Keratinocyte (primary cell): Measurements from ENCODE around the gene ANKRD30A.

ENCODE experiments used
- EZH2 ChIP-seq: IDR thresholded peaks from one replicate; pipeline ENCODE4 v1.6.1; 2012; ENCODE audit warnings: inconsistent platforms, mild to moderate bottlenecking, low read length, moderate library complexity
- TF ChIP-seq, protein P1 (sequence below), 3 experiments: IDR thresholded peaks in 1 of 3; conservative IDR thresholded peaks in 1 of 3; optimal IDR thresholded peaks in 1 of 3; 2 replicates in 2 of 3; 3 replicates in 1 of 3; pipeline versions ENCODE3 to v1.5.1; 2011; ENCODE audit warnings: low read length in 3 of 3, mild to moderate bottlenecking in 3 of 3, moderate library complexity in 2 of 3, control low read depth in 1 of 3, inconsistent platforms in 1 of 3; ENCODE audit not compliant: insufficient read depth in 2 of 3; ENCODE audit errors: extremely low read depth in 1 of 3

DNA sequence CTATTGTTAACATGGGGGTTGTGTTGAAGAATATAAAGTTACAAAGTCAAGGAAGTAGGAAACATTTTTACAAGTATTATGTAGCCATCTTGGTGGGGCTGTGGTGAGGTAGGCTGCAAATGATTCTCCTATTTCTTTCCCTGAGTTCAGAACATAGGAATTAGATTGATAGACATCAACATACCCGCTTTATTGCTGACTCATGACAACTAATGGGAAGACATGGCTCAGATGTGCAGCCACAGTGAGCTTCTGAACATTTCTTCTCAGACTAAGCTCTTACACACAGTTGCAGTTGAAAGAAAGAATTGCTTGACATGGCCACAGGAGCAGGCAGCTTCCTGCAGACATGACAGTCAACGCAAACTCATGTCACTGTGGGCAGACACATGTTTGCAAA is 110.7 kb downstream of the ANKRD30A start:
- TF ChIP-seq, protein P1, sequence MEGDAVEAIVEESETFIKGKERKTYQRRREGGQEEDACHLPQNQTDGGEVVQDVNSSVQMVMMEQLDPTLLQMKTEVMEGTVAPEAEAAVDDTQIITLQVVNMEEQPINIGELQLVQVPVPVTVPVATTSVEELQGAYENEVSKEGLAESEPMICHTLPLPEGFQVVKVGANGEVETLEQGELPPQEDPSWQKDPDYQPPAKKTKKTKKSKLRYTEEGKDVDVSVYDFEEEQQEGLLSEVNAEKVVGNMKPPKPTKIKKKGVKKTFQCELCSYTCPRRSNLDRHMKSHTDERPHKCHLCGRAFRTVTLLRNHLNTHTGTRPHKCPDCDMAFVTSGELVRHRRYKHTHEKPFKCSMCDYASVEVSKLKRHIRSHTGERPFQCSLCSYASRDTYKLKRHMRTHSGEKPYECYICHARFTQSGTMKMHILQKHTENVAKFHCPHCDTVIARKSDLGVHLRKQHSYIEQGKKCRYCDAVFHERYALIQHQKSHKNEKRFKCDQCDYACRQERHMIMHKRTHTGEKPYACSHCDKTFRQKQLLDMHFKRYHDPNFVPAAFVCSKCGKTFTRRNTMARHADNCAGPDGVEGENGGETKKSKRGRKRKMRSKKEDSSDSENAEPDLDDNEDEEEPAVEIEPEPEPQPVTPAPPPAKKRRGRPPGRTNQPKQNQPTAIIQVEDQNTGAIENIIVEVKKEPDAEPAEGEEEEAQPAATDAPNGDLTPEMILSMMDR (optimal IDR thresholded peaks at IDR 0.05 in 1 of 3, IDR thresholded peaks at IDR 0.05 in 1 of 3, conservative IDR thresholded peaks at IDR 0.05 in 1 of 3; ENCODE audit: extremely low read depth in 1 of 3, insufficient read depth in 2 of 3, low read length in 3 of 3) = no peak
- TF ChIP-seq EZH2 = no peak
